Endothelial cell of umbilical vein (primary cell): ENCODE measurements around the gene HNRNPCL1.
"Not testable (repeated sequence)": the region's sequence is repeated elsewhere in the genome, so short reads cannot be mapped to it uniquely, and the experiment has no call there.

Source experiments
- GATA2 ChIP-seq: IDR thresholded peaks from 2 replicates; pipeline ENCODE4 v1.7.0; 2011; ENCODE audit warnings: low read depth, mild to moderate bottlenecking, moderate library complexity, mixed read lengths, low read length; ENCODE audit not compliant: insufficient read length, insufficient read depth
- POLR2A ChIP-seq: IDR thresholded peaks from 2 replicates; pipeline ENCODE4 v1.6.1; 2012; ENCODE audit warnings: low read depth, mild to moderate bottlenecking, control low read depth, low read length
- TF ChIP-seq, protein P1 (sequence below), 2 donors: IDR thresholded peaks; 1 replicate in 1 of 2; 2 replicates in 1 of 2; pipeline ENCODE4 v1.5.1; 2011; ENCODE audit warnings: low read length in 2 of 2, mild to moderate bottlenecking in 2 of 2, moderate library complexity in 2 of 2, control low read depth in 1 of 2, inconsistent platforms in 1 of 2, low read depth in 1 of 2; ENCODE audit not compliant: insufficient read depth in 1 of 2; ENCODE audit errors: extremely low read depth in 1 of 2

GRCh38 chr1:12819061-12819460 lies 29.5 kb downstream of the HNRNPCL1 start:
- TF ChIP-seq POLR2A, GATA2: not testable (repeated sequence)
- TF ChIP-seq, protein P1, sequence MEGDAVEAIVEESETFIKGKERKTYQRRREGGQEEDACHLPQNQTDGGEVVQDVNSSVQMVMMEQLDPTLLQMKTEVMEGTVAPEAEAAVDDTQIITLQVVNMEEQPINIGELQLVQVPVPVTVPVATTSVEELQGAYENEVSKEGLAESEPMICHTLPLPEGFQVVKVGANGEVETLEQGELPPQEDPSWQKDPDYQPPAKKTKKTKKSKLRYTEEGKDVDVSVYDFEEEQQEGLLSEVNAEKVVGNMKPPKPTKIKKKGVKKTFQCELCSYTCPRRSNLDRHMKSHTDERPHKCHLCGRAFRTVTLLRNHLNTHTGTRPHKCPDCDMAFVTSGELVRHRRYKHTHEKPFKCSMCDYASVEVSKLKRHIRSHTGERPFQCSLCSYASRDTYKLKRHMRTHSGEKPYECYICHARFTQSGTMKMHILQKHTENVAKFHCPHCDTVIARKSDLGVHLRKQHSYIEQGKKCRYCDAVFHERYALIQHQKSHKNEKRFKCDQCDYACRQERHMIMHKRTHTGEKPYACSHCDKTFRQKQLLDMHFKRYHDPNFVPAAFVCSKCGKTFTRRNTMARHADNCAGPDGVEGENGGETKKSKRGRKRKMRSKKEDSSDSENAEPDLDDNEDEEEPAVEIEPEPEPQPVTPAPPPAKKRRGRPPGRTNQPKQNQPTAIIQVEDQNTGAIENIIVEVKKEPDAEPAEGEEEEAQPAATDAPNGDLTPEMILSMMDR (IDR thresholded peaks at IDR 0.05; ENCODE audit: extremely low read depth in 1 of 2, insufficient read depth in 1 of 2, low read depth in 1 of 2, low read length in 2 of 2), result not testable (repeated sequence)
